ENCODE data around the gene ACTN4.
A peak's percentile ranks its signal among the peaks of the same experiment; 100 is the strongest.
"Not testable (repeated sequence)": the region's sequence is repeated elsewhere in the genome, so short reads cannot be mapped to it uniquely, and the experiment has no call there.

The ACTN4 gene

GRCh38 chr19:38629568-38629967 lies 17.9 kb upstream of the ACTN4 start:
- in situ Hi-C loops (cut with HindIII; ENCODE audit: low sequenced_read_pairs) = no loop called here
- no peak for TF ChIP-seq CTCF (IDR thresholded peaks at IDR 0.05; ENCODE audit: low read depth, low read length)
- H3K4me3 ChIP-seq (ENCODE audit: low read depth, low read length) = no peak overlapping the region

GRCh38 chr19:38631301-38631700 lies 16.1 kb upstream of the ACTN4 start:
- H3K4me3 ChIP-seq (ENCODE audit: low read depth, low read length); in situ Hi-C loops (cut with HindIII; ENCODE audit: low sequenced_read_pairs); DNase-seq (ENCODE audit: low read depth, low spot score): not testable (repeated sequence)

More at GRCh38 chr19:38629568-38629967, 17.9 kb upstream of the ACTN4 start:
- no peak for DNase-seq (ENCODE audit: low read depth, low spot score)

GRCh38 chr19:38631811-38632475 lies 15.5 kb upstream of the ACTN4 start:
- in situ Hi-C loops (cut with HindIII; ENCODE audit: low sequenced_read_pairs); H3K4me3 ChIP-seq (ENCODE audit: low read depth, low read length); DNase-seq (ENCODE audit: low read depth, low spot score): not testable (repeated sequence)

GRCh38 chr19:38632476-38633213 lies 14.8 kb upstream of the ACTN4 start:
- H3K4me3 ChIP-seq (ENCODE audit: low read depth, low read length) = no peak overlapping the region
- DNase-seq (ENCODE audit: low read depth, low spot score) = no peak
- no peak for TF ChIP-seq CTCF (IDR thresholded peaks at IDR 0.05; ENCODE audit: low read depth, low read length)
- in situ Hi-C loops (cut with HindIII; ENCODE audit: low sequenced_read_pairs) = no loop called here

- TF ChIP-seq CTCF (IDR thresholded peaks at IDR 0.05; ENCODE audit: low read depth, low read length) = peak; percentile 93
- in situ Hi-C loops (cut with HindIII; ENCODE audit: low sequenced_read_pairs) = no loop called here
- H3K4me3 ChIP-seq (ENCODE audit: low read depth, low read length) = no peak overlapping the region
- peak; percentile 56 for DNase-seq (ENCODE audit: low read depth, low spot score)
These were observed 12.5 kb upstream of the ACTN4 start for GRCh38 chr19:38634757-38635482.

- in situ Hi-C loops (cut with HindIII; ENCODE audit: low sequenced_read_pairs) = no loop called here
- no peak overlapping the region for H3K4me3 ChIP-seq (ENCODE audit: low read depth, low read length)
- TF ChIP-seq CTCF (IDR thresholded peaks at IDR 0.05; ENCODE audit: low read depth, low read length) = no peak
- no peak for DNase-seq (ENCODE audit: low read depth, low spot score)
These were observed 11.7 kb upstream of the ACTN4 start for GRCh38 chr19:38635483-38636399.

GRCh38 chr19:38638461-38638860 lies 9.0 kb upstream of the ACTN4 start:
- H3K4me3 ChIP-seq (ENCODE audit: low read depth, low read length) = no peak overlapping the region
- DNase-seq (ENCODE audit: low read depth, low spot score) = no peak
- TF ChIP-seq CTCF (IDR thresholded peaks at IDR 0.05; ENCODE audit: low read depth, low read length) = no peak
- in situ Hi-C loops (cut with HindIII; ENCODE audit: low sequenced_read_pairs) = no loop called here

Data from astrocyte of the spinal cord (primary cell).